Endothelial cell of umbilical vein (primary cell): Measurements from ENCODE around the gene FAM222A. TPM values are rescaled to one million over a fixed set of nuclear protein-coding genes. Genes with fewer than 3 reads are reported as not detected.

Experiments
- BruUV-seq: library from RNA; stranded (reverse); fragments of 400-500 nt; replicated peaks from 2 replicates; lab custom pipeline; 2021; lab: Mats Ljungman, UMichigan
- CTCF ChIA-PET: fragments of 300-600, 350-600 bp; sonication (Branson Sonifier 250); formaldehyde crosslinking; loops from one replicate; lab custom pipeline; 2021; ENCODE audit warnings: antibody characterized with exemption, inconsistent platforms; lab: Charles Lee
- POLR2A ChIA-PET: fragments of 300-600, 350-600 bp; sonication (Branson Sonifier 250); formaldehyde crosslinking; loops from one replicate; lab custom pipeline; 2021; ENCODE audit warnings: antibody characterized with exemption, inconsistent platforms; lab: Charles Lee
- DNase-seq: peaks from one replicate; pipeline ENCODE4 v3.0.0-alpha.2; 2011; ENCODE audit warnings: low read depth, low spot score
- FAIRE-seq: peaks from 2 replicates; lab custom pipeline; 2011; peaks lifted over from hg19 to GRCh38; lab: Jason Lieb, UNC
- H2AFZ ChIP-seq: 2 replicates; pipeline ENCODE4 v1.6.0; 2012; ENCODE audit warnings: low read depth, low read length, control low read depth, inconsistent platforms
- H3K27ac ChIP-seq: 2 replicates; pipeline ENCODE4 v1.5.1; 2011; ENCODE audit warnings: low read depth, mild to moderate bottlenecking, control low read depth, low read length, moderate library complexity; ENCODE audit not compliant: insufficient read depth
- H3K27me3 ChIP-seq, 2 experiments: 2 replicates each; pipeline versions ENCODE4 v1.6.0 to v1.6.1; 2011; ENCODE audit warnings: low read length in 2 of 2, mixed read lengths in 1 of 2; ENCODE audit not compliant: control insufficient read depth in 2 of 2, insufficient read depth in 2 of 2
- H3K36me3 ChIP-seq, 2 experiments: 2 replicates in 1 of 2; 3 replicates in 1 of 2; pipeline ENCODE4 v1.5.1; 2011; ENCODE audit warnings: low read length in 2 of 2, mild to moderate bottlenecking in 1 of 2, moderate library complexity in 1 of 2; ENCODE audit not compliant: control insufficient read depth in 2 of 2, insufficient read depth in 2 of 2; ENCODE audit errors: extremely low read depth in 1 of 2
- H3K4me1 ChIP-seq: 3 replicates; pipeline ENCODE4 v1.5.1; 2011; ENCODE audit warnings: mild to moderate bottlenecking, low read length; ENCODE audit not compliant: control insufficient read depth, insufficient read depth; ENCODE audit errors: extremely low read depth
- H3K4me2 ChIP-seq: 2 replicates; pipeline ENCODE4 v1.6.1; 2011; ENCODE audit warnings: low read length, control low read depth, mixed read lengths; ENCODE audit not compliant: insufficient read depth
- H3K4me3 ChIP-seq, 3 experiments: fragments of 200-600 bp in 1 of 3; sonication (generic), shearing (Covaris generic) in 1 of 3; replicated peaks in 1 of 3; 2 replicates each; pipeline ENCODE4 v1.5.1; 2011 to 2016; ENCODE audit warnings: control low read depth in 3 of 3, low read length in 3 of 3, mild to moderate bottlenecking in 2 of 3, inconsistent platforms in 1 of 3, low read depth in 1 of 3, moderate library complexity in 1 of 3; ENCODE audit not compliant: insufficient read depth in 1 of 3
- H3K79me2 ChIP-seq: 2 replicates; pipeline ENCODE4 v1.6.0; 2012; ENCODE audit warnings: low read length, inconsistent platforms; ENCODE audit not compliant: control insufficient read depth, insufficient read depth
- H3K9ac ChIP-seq: replicated peaks from 2 replicates; pipeline ENCODE3; 2011; ENCODE audit warnings: low read length, control low read depth; ENCODE audit not compliant: insufficient read depth; ENCODE audit errors: extremely low read depth
- H3K9me1 ChIP-seq: replicated peaks from 3 replicates; pipeline ENCODE4 v1.6.0; 2011; ENCODE audit warnings: mild to moderate bottlenecking, low read length; ENCODE audit not compliant: control insufficient read depth, insufficient read depth; ENCODE audit errors: extremely low read depth
- H3K9me3 ChIP-seq: replicated peaks from 2 replicates; pipeline ENCODE4 v1.5.1; 2012; ENCODE audit warnings: low read length, inconsistent platforms; ENCODE audit not compliant: control insufficient read depth, insufficient read depth
- H4K20me1 ChIP-seq: replicated peaks from 2 replicates; pipeline ENCODE3; 2011; ENCODE audit warnings: mild to moderate bottlenecking, low read length; ENCODE audit not compliant: control insufficient read depth, insufficient read depth; ENCODE audit errors: extremely low read depth
- CTCF ChIP-seq, 2 donors: IDR thresholded peaks; 1 replicate in 1 of 2; 2 replicates in 1 of 2; pipeline ENCODE4 v1.5.1; 2011; ENCODE audit warnings: low read length in 2 of 2, mild to moderate bottlenecking in 2 of 2, moderate library complexity in 2 of 2, control low read depth in 1 of 2, inconsistent platforms in 1 of 2, low read depth in 1 of 2; ENCODE audit not compliant: insufficient read depth in 1 of 2; ENCODE audit errors: extremely low read depth in 1 of 2
- EZH2 ChIP-seq: IDR thresholded peaks from 2 replicates; pipeline ENCODE4 v1.6.1; 2012; ENCODE audit warnings: borderline replicate concordance, low read depth, mild to moderate bottlenecking, moderate library complexity, low read length, inconsistent platforms; ENCODE audit not compliant: severe bottlenecking
- FOS ChIP-seq: IDR thresholded peaks from 2 replicates; pipeline ENCODE4 v1.6.1; 2011; ENCODE audit warnings: mild to moderate bottlenecking, low read length, moderate library complexity, borderline replicate concordance; ENCODE audit not compliant: insufficient read depth
- GATA2 ChIP-seq: IDR thresholded peaks from 2 replicates; pipeline ENCODE4 v1.7.0; 2011; ENCODE audit warnings: low read depth, mild to moderate bottlenecking, moderate library complexity, mixed read lengths, low read length; ENCODE audit not compliant: insufficient read length, insufficient read depth
- JUN ChIP-seq: IDR thresholded peaks from 2 replicates; pipeline ENCODE4 v1.6.1; 2011; ENCODE audit warnings: borderline replicate concordance, low read depth; ENCODE audit not compliant: insufficient read length, insufficient read depth
- MAX ChIP-seq: IDR thresholded peaks from 2 replicates; pipeline ENCODE4 v1.6.1; 2011; ENCODE audit not compliant: insufficient read depth, insufficient read length
- MYC ChIP-seq: IDR thresholded peaks from one replicate; pipeline ENCODE4 v1.6.1; 2011; ENCODE audit warnings: mild to moderate bottlenecking, low read depth, low read length
- POLR2A ChIP-seq: IDR thresholded peaks from 2 replicates; pipeline ENCODE4 v1.6.1; 2012; ENCODE audit warnings: low read depth, mild to moderate bottlenecking, control low read depth, low read length
- POLR2AphosphoS5 ChIP-seq: IDR thresholded peaks from 2 replicates; pipeline ENCODE4 v1.6.1; 2012; ENCODE audit warnings: low read depth, mild to moderate bottlenecking, control low read depth, low read length, moderate library complexity; ENCODE audit not compliant: insufficient read depth
- dilution Hi-C: fragments of 300-500 bp; cut with MboI; formaldehyde crosslinking; loops from one replicate; pipeline ENCODE4 v1.15.0; 2019; ENCODE audit warnings: low sequenced_read_pairs; ENCODE audit not compliant: extremely low pct_ligation_motif_present
- intact Hi-C: fragments of 100-400 bp; cut with micrococcal nuclease; formaldehyde crosslinking; loops from one replicate; pipeline ENCODE4 v1.10.0; 2022
- polyA plus RNA-seq, 4 experiments: library from polyadenylated mRNA; depleted of rRNA in 3 of 4; stranded (reverse) in 3 of 4; unstranded in 1 of 4; fragments of >200 nt; gene quantifications; 2 replicates each; pipeline versions ENCODE4 v1.2.1 to v1.2.3, GENCODE V29; 2011 to 2012; ENCODE audit warnings: missing spikeins in 1 of 4
- total RNA-seq: library from RNA; stranded (reverse); gene quantifications from 2 replicates; pipeline ENCODE4 v1.2.3, GENCODE V29; 2021

FAM222A gene
- total and polyA plus RNA-seq, 2 donors (not counting 3 experiments of a cell fraction or from before 2014, with no cell fraction given), result 0.62 to 1.7 TPM

GRCh38 chr12:109793411-109793810 is 79.8 kb downstream of the FAM222A start:
- Histone ChIP-seq H3K9me3 (no peaks in the 10 kb centered on the region), H3K36me3 (peaks cover 0 to 7% of the 10 kb centered on the region in 2 experiments), H3K4me2 (no peak overlapping the region), H3K4me3 (no peak overlapping the region), H3K4me1 (no peaks in the 10 kb centered on the region), H3K27me3 (no peaks in the 10 kb centered on the region), H2AFZ (no peak overlapping the region), H4K20me1 (no peaks in the 10 kb centered on the region), H3K27ac (no peak overlapping the region), H3K9ac (no peak overlapping the region), H3K79me2 (no peaks in the 10 kb centered on the region), H3K9me1 (no peaks in the 10 kb centered on the region)
- FAIRE-seq (no peak), DNase-seq (no peak)
- ChIA-PET CTCF (no interaction called here), POLR2A (no interaction called here)
- dilution Hi-C loops, result no loop called here
- intact Hi-C loops, result no loop called here
- no peak for TF ChIP-seq POLR2A
- TF ChIP-seq FOS, result no peak
- no peak for TF ChIP-seq MYC
- no peak for TF ChIP-seq JUN
- TF ChIP-seq MAX, result no peak
- no peak for TF ChIP-seq POLR2AphosphoS5
- TF ChIP-seq GATA2, result no peak
- BruUV-seq, result no TSS peak

GRCh38 chr12:109793826-109794501 is 80.3 kb downstream of the FAM222A start:
- H3K4me1 ChIP-seq, result no peaks in the 10 kb centered on the region
- H3K27me3 ChIP-seq, result no peaks in the 10 kb centered on the region
- H3K27ac ChIP-seq, result no peak overlapping the region
- no peak overlapping the region for H3K4me3 ChIP-seq
- H3K79me2 ChIP-seq, result no peaks in the 10 kb centered on the region
- DNase-seq, result no peak
- no TSS peak for BruUV-seq
- no peaks in the 10 kb centered on the region for H3K9me1 ChIP-seq
- no peak for TF ChIP-seq FOS
- no peak for TF ChIP-seq MAX
- no peak for TF ChIP-seq EZH2
- TF ChIP-seq CTCF (IDR thresholded peaks at IDR 0.05; ENCODE audit: extremely low read depth in 1 of 2, insufficient read depth in 1 of 2, low read depth in 1 of 2, low read length in 2 of 2), result no peak
- no peak for TF ChIP-seq POLR2A
- TF ChIP-seq JUN, result no peak
- no peak for TF ChIP-seq POLR2AphosphoS5
- intact Hi-C loops, result no loop called here
- dilution Hi-C loops, result no loop called here
- H3K9me3 ChIP-seq, result no peaks in the 10 kb centered on the region
- no peak overlapping the region for H2AFZ ChIP-seq
- CTCF ChIA-PET, result no interaction called here
- H3K9ac ChIP-seq, result no peak overlapping the region
- no peak for FAIRE-seq
- H4K20me1 ChIP-seq, result no peaks in the 10 kb centered on the region
- no peak overlapping the region for H3K4me2 ChIP-seq
- POLR2A ChIA-PET, result no interaction called here
- H3K36me3 ChIP-seq, result peaks cover 0 to 3% of the 10 kb centered on the region in 2 experiments
